ENCODE results near the gene RGS3.

- TF ChIP-seq, protein P1, sequence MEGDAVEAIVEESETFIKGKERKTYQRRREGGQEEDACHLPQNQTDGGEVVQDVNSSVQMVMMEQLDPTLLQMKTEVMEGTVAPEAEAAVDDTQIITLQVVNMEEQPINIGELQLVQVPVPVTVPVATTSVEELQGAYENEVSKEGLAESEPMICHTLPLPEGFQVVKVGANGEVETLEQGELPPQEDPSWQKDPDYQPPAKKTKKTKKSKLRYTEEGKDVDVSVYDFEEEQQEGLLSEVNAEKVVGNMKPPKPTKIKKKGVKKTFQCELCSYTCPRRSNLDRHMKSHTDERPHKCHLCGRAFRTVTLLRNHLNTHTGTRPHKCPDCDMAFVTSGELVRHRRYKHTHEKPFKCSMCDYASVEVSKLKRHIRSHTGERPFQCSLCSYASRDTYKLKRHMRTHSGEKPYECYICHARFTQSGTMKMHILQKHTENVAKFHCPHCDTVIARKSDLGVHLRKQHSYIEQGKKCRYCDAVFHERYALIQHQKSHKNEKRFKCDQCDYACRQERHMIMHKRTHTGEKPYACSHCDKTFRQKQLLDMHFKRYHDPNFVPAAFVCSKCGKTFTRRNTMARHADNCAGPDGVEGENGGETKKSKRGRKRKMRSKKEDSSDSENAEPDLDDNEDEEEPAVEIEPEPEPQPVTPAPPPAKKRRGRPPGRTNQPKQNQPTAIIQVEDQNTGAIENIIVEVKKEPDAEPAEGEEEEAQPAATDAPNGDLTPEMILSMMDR (conservative IDR thresholded peaks at IDR 0.05 in 1 of 2, IDR thresholded peaks at IDR 0.05 in 1 of 2; ENCODE audit: extremely low read depth in 1 of 2, insufficient read depth in 1 of 2, low read depth in 1 of 2, low read length in 2 of 2): no peak
- TF ChIP-seq EZH2 (IDR thresholded peaks at IDR 0.05; ENCODE audit: borderline replicate concordance, low read length): no peak
These were observed 59.3 kb downstream of the RGS3 start for GRCh38 chr9:113522858-113523257.
